Esophagus (tissue), 2 donors: ENCODE measurements around the gene AXIN2. TPM values are rescaled to one million over a fixed set of nuclear protein-coding genes. Genes with fewer than 3 reads are reported as not detected.

Source experiments
- H3K27ac ChIP-seq, 2 donors: one replicate each; pipeline ENCODE4 v1.5.1; 2013; ENCODE audit warnings: low read depth in 2 of 2, mild to moderate bottlenecking in 2 of 2, inconsistent platforms in 1 of 2, low read length in 1 of 2, moderate library complexity in 1 of 2
- H3K27me3 ChIP-seq, 2 donors: one replicate each; pipeline ENCODE4 v1.6.1; 2013; ENCODE audit warnings: low read length in 2 of 2, control low read depth in 1 of 2, mild to moderate bottlenecking in 1 of 2; ENCODE audit not compliant: insufficient read depth in 2 of 2, control insufficient read depth in 1 of 2
- H3K36me3 ChIP-seq, 2 donors: one replicate each; pipeline ENCODE4 v1.6.1; 2013; ENCODE audit warnings: low read length in 1 of 2; ENCODE audit not compliant: control insufficient read depth in 2 of 2, insufficient read depth in 2 of 2
- H3K4me1 ChIP-seq, 2 donors: one replicate each; pipeline ENCODE4 v1.6.1; 2013; ENCODE audit warnings: low read length in 1 of 2; ENCODE audit not compliant: control insufficient read depth in 2 of 2, insufficient read depth in 2 of 2
- H3K4me3 ChIP-seq, 2 donors: one replicate each; pipeline ENCODE4 v1.5.1; 2013; ENCODE audit warnings: low read length in 2 of 2, mild to moderate bottlenecking in 2 of 2, low read depth in 1 of 2, moderate library complexity in 1 of 2
- H3K9me3 ChIP-seq, 2 donors: one replicate each; pipeline ENCODE4 v1.6.1; 2013; ENCODE audit warnings: mild to moderate bottlenecking in 2 of 2, low read depth in 1 of 2, low read length in 1 of 2, moderate library complexity in 1 of 2; ENCODE audit not compliant: control insufficient read depth in 2 of 2, insufficient read depth in 1 of 2
- WGBS, 2 donors: extraction: QIAGEN DNeasy Blood & Tissue Kit; methylation state at CpG; one replicate each; pipeline ENCODE4 v1.1.7; 2013; 5-methylcytosine and 5-hydroxymethylcytosine counted together
- polyA plus RNA-seq, 2 donors: library from polyadenylated mRNA; stranded (reverse); fragments of 200-250 nt; gene quantifications; one replicate each; pipeline ENCODE4 v1.2.3, GENCODE V29; 2013
- donor health status: healthy with polysubstance abuse.
- donor health status: Bipolar disorder and iron deficiency.

AXIN2 gene
- polyA plus RNA-seq, 2 donors: 1.8 to 2.7 TPM

- Histone ChIP-seq H3K4me3 (no peak overlapping the region), H3K9me3 (no peaks in the 10 kb centered on the region), H3K27ac (peak overlapping the region in 1 of 2 donors; percentile 56), H3K4me1 (peaks cover 2 to 10% of the 10 kb centered on the region in 2 donors), H3K36me3 (peaks cover 0 to 3% of the 10 kb centered on the region in 2 donors), H3K27me3 (no peaks in the 10 kb centered on the region)
- WGBS, 2 donors: 23 to 29% methylated on average over 5 of the region's 5 CpGs
These were observed 14.2 kb downstream of the AXIN2 start for GRCh38 chr17:65547253-65547670.

GRCh38 chr17:65546579-65546978 is 14.9 kb downstream of the AXIN2 start:
- H3K4me1 ChIP-seq: peaks cover 2 to 10% of the 10 kb centered on the region in 2 donors
- 80 to 89% methylated on average over 4 of the region's 4 CpGs for WGBS, 2 donors
- no peak overlapping the region for H3K4me3 ChIP-seq
- H3K36me3 ChIP-seq: peaks cover 0 to 3% of the 10 kb centered on the region in 2 donors
- no peaks in the 10 kb centered on the region for H3K27me3 ChIP-seq
- no peaks in the 10 kb centered on the region for H3K9me3 ChIP-seq
- peak overlapping the region in 1 of 2 donors; percentile 27 for H3K27ac ChIP-seq

GRCh38 chr17:65545705-65546523 is 15.5 kb downstream of the AXIN2 start:
- Histone ChIP-seq H3K9me3 (no peaks in the 10 kb centered on the region), H3K27ac (peak overlapping the region in 1 of 2 donors; percentile 27), H3K4me3 (no peak overlapping the region), H3K4me1 (peaks cover 2 to 4% of the 10 kb centered on the region in 2 donors), H3K36me3 (peaks cover 0 to 3% of the 10 kb centered on the region in 2 donors), H3K27me3 (no peaks in the 10 kb centered on the region)
- 82% methylated on average over 17 of the region's 17 CpGs for WGBS, 2 donors

- H3K27me3 ChIP-seq: no peaks in the 10 kb centered on the region
- no peak overlapping the region for H3K27ac ChIP-seq
- no peaks in the 10 kb centered on the region for H3K9me3 ChIP-seq
- no peak overlapping the region for H3K4me3 ChIP-seq
- H3K4me1 ChIP-seq: peaks cover 2% of the 10 kb centered on the region in 2 donors
- WGBS, 2 donors: 70 to 77% methylated on average over 11 of the region's 11 CpGs
- peaks cover 0 to 3% of the 10 kb centered on the region in 2 donors for H3K36me3 ChIP-seq
These were observed 16.8 kb downstream of the AXIN2 start for GRCh38 chr17:65544672-65545071.

GRCh38 chr17:65542610-65543009 is 18.8 kb downstream of the AXIN2 start:
- H3K27ac ChIP-seq: no peak overlapping the region
- H3K36me3 ChIP-seq: peaks cover 0 to 6% of the 10 kb centered on the region in 2 donors
- no peaks in the 10 kb centered on the region for H3K27me3 ChIP-seq
- no peak overlapping the region for H3K4me3 ChIP-seq
- no peaks in the 10 kb centered on the region for H3K9me3 ChIP-seq
- peaks cover 0 to 2% of the 10 kb centered on the region in 2 donors for H3K4me1 ChIP-seq

GRCh38 chr17:65542067-65542466 is 19.4 kb downstream of the AXIN2 start:
- WGBS, 2 donors: 59 to 96% methylated on average over 1 of the region's 1 CpG
- H3K36me3 ChIP-seq: peaks cover 0 to 12% of the 10 kb centered on the region in 2 donors

GRCh38 chr17:65541453-65541852 is 20.0 kb downstream of the AXIN2 start:
- WGBS, 2 donors: 83 to 86% methylated on average over 8 of the region's 8 CpGs
- Histone ChIP-seq H3K27ac (no peak overlapping the region), H3K4me1 (peaks cover 0 to 2% of the 10 kb centered on the region in 2 donors), H3K9me3 (no peaks in the 10 kb centered on the region), H3K36me3 (peaks cover 0 to 12% of the 10 kb centered on the region in 2 donors), H3K27me3 (no peaks in the 10 kb centered on the region), H3K4me3 (no peak overlapping the region)

More at GRCh38 chr17:65542067-65542466, 19.4 kb downstream of the AXIN2 start:
- Histone ChIP-seq H3K4me3 (no peak overlapping the region), H3K9me3 (no peaks in the 10 kb centered on the region), H3K4me1 (peaks cover 0 to 2% of the 10 kb centered on the region in 2 donors), H3K27ac (no peak overlapping the region), H3K27me3 (no peaks in the 10 kb centered on the region)

- Histone ChIP-seq H3K4me3 (no peak overlapping the region), H3K9me3 (no peaks in the 10 kb centered on the region), H3K27me3 (no peaks in the 10 kb centered on the region), H3K36me3 (peaks cover 4 to 17% of the 10 kb centered on the region in 2 donors), H3K27ac (no peak overlapping the region), H3K4me1 (no peaks in the 10 kb centered on the region)
- 80 to 85% methylated on average over 2 of the region's 2 CpGs for WGBS, 2 donors
These were observed 21.7 kb downstream of the AXIN2 start for GRCh38 chr17:65539630-65540266.

- H3K27ac ChIP-seq: no peak overlapping the region
- no peaks in the 10 kb centered on the region for H3K9me3 ChIP-seq
- no peaks in the 10 kb centered on the region for H3K4me1 ChIP-seq
- no peak overlapping the region for H3K4me3 ChIP-seq
- no peaks in the 10 kb centered on the region for H3K27me3 ChIP-seq
- WGBS, 2 donors: 67 to 79% methylated on average over 12 of the region's 12 CpGs
- peaks cover 4 to 17% of the 10 kb centered on the region in 2 donors for H3K36me3 ChIP-seq
These were observed 22.5 kb downstream of the AXIN2 start for GRCh38 chr17:65538675-65539529.
